ENCODE results near the gene P4HA1.

DNA sequence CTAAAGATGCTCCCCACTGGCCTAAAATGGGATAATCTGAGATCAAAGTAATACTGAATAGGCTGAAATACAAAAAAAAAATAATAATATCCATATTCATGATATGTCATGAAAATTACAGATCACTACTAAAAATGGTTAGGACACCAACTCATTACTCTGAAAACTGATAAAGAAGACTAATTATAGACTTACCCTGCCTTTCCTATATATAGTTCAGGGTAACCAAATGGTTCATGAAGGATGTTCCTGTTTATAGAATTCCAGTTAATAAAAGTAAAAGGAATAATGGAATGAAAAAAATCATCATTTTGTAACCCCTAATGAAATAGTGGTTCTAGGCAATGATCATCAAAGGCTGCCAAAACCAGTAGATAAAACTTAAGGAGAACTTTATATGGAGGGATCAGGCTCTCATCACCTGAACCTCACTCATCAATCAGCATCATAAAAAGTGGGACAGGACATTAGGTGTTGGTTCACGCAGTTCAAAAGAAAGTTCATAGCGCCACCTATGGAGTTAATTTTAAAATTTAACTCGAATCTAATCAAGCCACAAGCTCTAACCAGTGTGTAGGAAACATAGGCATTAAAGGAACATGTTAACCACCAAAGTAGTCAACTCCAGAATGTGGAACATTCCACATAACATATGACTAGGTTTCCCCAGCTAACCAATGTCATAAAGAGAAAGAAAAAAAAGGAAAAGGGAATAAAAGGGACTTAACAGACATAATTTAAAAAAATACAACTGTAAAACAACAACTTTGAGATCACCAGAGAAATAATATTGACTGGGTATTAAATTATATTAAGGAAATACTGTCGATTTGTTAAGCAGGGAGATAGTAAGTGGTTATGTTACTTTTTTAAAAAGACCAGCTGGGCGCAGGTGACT is 35.7 kb downstream of the P4HA1 start:
- TF ChIP-seq RARB (CRISPR knock-in tag; IDR thresholded peaks at IDR 0.05) (no peak), ARNTL (CRISPR knock-in tag; IDR thresholded peaks at IDR 0.05; ENCODE audit: borderline replicate concordance, low read depth) (no peak), TCF4 (CRISPR knock-in tag; IDR thresholded peaks at IDR 0.05; ENCODE audit: borderline replicate concordance) (no peak), ZFP30 (CRISPR knock-in tag; IDR thresholded peaks at IDR 0.05) (no peak)
- TF ChIP-seq, protein P1, sequence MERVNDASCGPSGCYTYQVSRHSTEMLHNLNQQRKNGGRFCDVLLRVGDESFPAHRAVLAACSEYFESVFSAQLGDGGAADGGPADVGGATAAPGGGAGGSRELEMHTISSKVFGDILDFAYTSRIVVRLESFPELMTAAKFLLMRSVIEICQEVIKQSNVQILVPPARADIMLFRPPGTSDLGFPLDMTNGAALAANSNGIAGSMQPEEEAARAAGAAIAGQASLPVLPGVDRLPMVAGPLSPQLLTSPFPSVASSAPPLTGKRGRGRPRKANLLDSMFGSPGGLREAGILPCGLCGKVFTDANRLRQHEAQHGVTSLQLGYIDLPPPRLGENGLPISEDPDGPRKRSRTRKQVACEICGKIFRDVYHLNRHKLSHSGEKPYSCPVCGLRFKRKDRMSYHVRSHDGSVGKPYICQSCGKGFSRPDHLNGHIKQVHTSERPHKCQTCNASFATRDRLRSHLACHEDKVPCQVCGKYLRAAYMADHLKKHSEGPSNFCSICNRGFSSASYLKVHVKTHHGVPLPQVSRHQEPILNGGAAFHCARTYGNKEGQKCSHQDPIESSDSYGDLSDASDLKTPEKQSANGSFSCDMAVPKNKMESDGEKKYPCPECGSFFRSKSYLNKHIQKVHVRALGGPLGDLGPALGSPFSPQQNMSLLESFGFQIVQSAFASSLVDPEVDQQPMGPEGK (CRISPR knock-in tag; IDR thresholded peaks at IDR 0.05; ENCODE audit: borderline replicate concordance): no peak
- TF ChIP-seq, protein P2, sequence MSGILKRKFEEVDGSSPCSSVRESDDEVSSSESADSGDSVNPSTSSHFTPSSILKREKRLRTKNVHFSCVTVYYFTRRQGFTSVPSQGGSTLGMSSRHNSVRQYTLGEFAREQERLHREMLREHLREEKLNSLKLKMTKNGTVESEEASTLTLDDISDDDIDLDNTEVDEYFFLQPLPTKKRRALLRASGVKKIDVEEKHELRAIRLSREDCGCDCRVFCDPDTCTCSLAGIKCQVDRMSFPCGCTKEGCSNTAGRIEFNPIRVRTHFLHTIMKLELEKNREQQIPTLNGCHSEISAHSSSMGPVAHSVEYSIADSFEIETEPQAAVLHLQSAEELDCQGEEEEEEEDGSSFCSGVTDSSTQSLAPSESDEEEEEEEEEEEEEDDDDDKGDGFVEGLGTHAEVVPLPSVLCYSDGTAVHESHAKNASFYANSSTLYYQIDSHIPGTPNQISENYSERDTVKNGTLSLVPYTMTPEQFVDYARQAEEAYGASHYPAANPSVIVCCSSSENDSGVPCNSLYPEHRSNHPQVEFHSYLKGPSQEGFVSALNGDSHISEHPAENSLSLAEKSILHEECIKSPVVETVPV (CRISPR knock-in tag; IDR thresholded peaks at IDR 0.05): no peak

All from SK-N-SH treated with all-trans-retinoic acid at 6 μM for 48 hours (cell line).